Caco-2 (cell line): ENCODE results near the gene EPHB1. TPM values are rescaled to one million over a fixed set of nuclear protein-coding genes. Genes with fewer than 3 reads are reported as not detected.

Experiments
- BruUV-seq: library from RNA; stranded (reverse); fragments of 400-500 nt; replicated peaks from 2 replicates; lab custom pipeline; 2021; lab: Mats Ljungman, UMichigan
- CTCF ChIA-PET: fragments of 300-600 bp; sonication (Branson Sonifier 250); formaldehyde crosslinking; loops from one replicate; lab custom pipeline; 2022; ENCODE audit warnings: antibody characterized with exemption; lab: Charles Lee
- POLR2A ChIA-PET: fragments of 300-600 bp; sonication (Branson Sonifier 250); formaldehyde crosslinking; loops from one replicate; lab custom pipeline; 2022; ENCODE audit warnings: antibody characterized with exemption; lab: Charles Lee
- DNase-seq, 2 experiments: peaks; one replicate each; pipeline versions ENCODE4 v3.0.0 to v3.0.0-alpha.2; 2020 to 2022
- H3K27me3 ChIP-seq: replicated peaks from 2 replicates; pipeline ENCODE4 v1.6.0; 2011; ENCODE audit warnings: low read length; ENCODE audit not compliant: control insufficient read depth, insufficient read depth
- H3K36me3 ChIP-seq: 2 replicates; pipeline ENCODE4 v1.5.1; 2011; ENCODE audit warnings: low read length; ENCODE audit not compliant: control insufficient read depth, insufficient read depth
- H3K4me1 ChIP-seq: fragments of 250-450 bp; sonication (Bioruptor Pico); 2 replicates; pipeline ENCODE4 v1.5.1; 2020; ENCODE audit warnings: mild to moderate bottlenecking
- H3K4me3 ChIP-seq: 2 replicates; pipeline ENCODE4 v1.5.1; 2011; ENCODE audit warnings: low read depth, mild to moderate bottlenecking, control low read depth, low read length
- H3K9me3 ChIP-seq: fragments of 250-450 bp; sonication (Bioruptor Pico); 2 replicates; pipeline ENCODE4 v1.5.1; 2020; ENCODE audit warnings: mild to moderate bottlenecking, moderate library complexity
- H3K27ac Mint-ChIP-seq: one replicate; pipeline ENCODE4 v1.8.0; 2022; ENCODE audit warnings: mixed read lengths; ENCODE audit not compliant: unreplicated experiment
- H3K27me3 Mint-ChIP-seq: one replicate; pipeline ENCODE4 v1.8.0; 2022; ENCODE audit warnings: mixed read lengths; ENCODE audit not compliant: insufficient read depth, unreplicated experiment
- H3K36me3 Mint-ChIP-seq: one replicate; pipeline ENCODE4 v1.8.0; 2022; ENCODE audit warnings: mild to moderate bottlenecking, mixed read lengths; ENCODE audit not compliant: insufficient read depth, unreplicated experiment
- H3K4me1 Mint-ChIP-seq: one replicate; pipeline ENCODE4 v1.8.0; 2022; ENCODE audit warnings: low read depth, mixed read lengths; ENCODE audit not compliant: unreplicated experiment
- H3K4me3 Mint-ChIP-seq: one replicate; pipeline ENCODE4 v1.8.0; 2022; ENCODE audit warnings: mild to moderate bottlenecking, moderate library complexity, mixed read lengths; ENCODE audit not compliant: unreplicated experiment
- H3K9me3 Mint-ChIP-seq: one replicate; pipeline ENCODE4 v1.8.0; 2022; ENCODE audit warnings: mixed read lengths; ENCODE audit not compliant: unreplicated experiment
- CTCF ChIP-seq, 2 experiments: fragments of 200-600 bp in 1 of 2; IDR thresholded peaks; 1 replicate in 1 of 2; 2 replicates in 1 of 2; pipeline versions ENCODE4 v1.5.1 to v1.8.0; 2011 to 2022; ENCODE audit warnings: antibody characterized with exemption in 1 of 2, control low read depth in 1 of 2, inconsistent platforms in 1 of 2, low read depth in 1 of 2, low read length in 1 of 2, mild to moderate bottlenecking in 1 of 2, moderate library complexity in 1 of 2; ENCODE audit not compliant: insufficient read depth in 1 of 2, severe bottlenecking in 1 of 2, unreplicated experiment in 1 of 2
- intact Hi-C: fragments of 100-400 bp; cut with micrococcal nuclease; formaldehyde crosslinking; loops from one replicate; pipeline ENCODE4 v1.10.0; 2022; ENCODE audit not compliant: unreplicated experiment
- total RNA-seq: library from RNA; stranded (reverse); gene quantifications from 2 replicates; pipeline ENCODE4 v1.2.3, GENCODE V29; 2022

The EPHB1 gene
- total RNA-seq, 1 experiment from 2014 or later, result 2.3 TPM

GRCh38 chr3:134849561-134849960 is 54.5 kb downstream of the EPHB1 start:
- Histone ChIP-seq H3K4me3 (no peak overlapping the region), H3K9me3 (no peaks in the 10 kb centered on the region), H3K36me3 (no peaks in the 10 kb centered on the region), H3K4me1 (no peaks in the 10 kb centered on the region), H3K27me3 (no peaks in the 10 kb centered on the region)
- no peak for TF ChIP-seq CTCF (IDR thresholded peaks at IDR 0.05; ENCODE audit: insufficient read depth in 1 of 2, low read depth in 1 of 2, low read length in 1 of 2, severe bottlenecking in 1 of 2, unreplicated experiment in 1 of 2)
- intact Hi-C loops, result no loop called here
- BruUV-seq, result no TSS peak
- ChIA-PET POLR2A (no interaction called here), CTCF (no interaction called here)
- Mint-ChIP-seq H3K4me3 (no peak overlapping the region), H3K9me3 (no peaks in the 10 kb centered on the region), H3K4me1 (no peaks in the 10 kb centered on the region), H3K27me3 (peaks cover 15% of the 10 kb centered on the region), H3K36me3 (no peaks in the 10 kb centered on the region), H3K27ac (no peak overlapping the region)
- DNase-seq, result no peak

- H3K9me3 Mint-ChIP-seq, result no peaks in the 10 kb centered on the region
- H3K36me3 ChIP-seq, result no peaks in the 10 kb centered on the region
- CTCF ChIA-PET, result no interaction called here
- H3K4me1 ChIP-seq, result no peaks in the 10 kb centered on the region
- no peaks in the 10 kb centered on the region for H3K4me1 Mint-ChIP-seq
- H3K27me3 Mint-ChIP-seq, result peaks cover 15% of the 10 kb centered on the region
- no peak overlapping the region for H3K27ac Mint-ChIP-seq
- no peak for DNase-seq
- no peaks in the 10 kb centered on the region for H3K9me3 ChIP-seq
- H3K4me3 ChIP-seq, result no peak overlapping the region
- no peak overlapping the region for H3K4me3 Mint-ChIP-seq
- no TSS peak for BruUV-seq
- H3K36me3 Mint-ChIP-seq, result no peaks in the 10 kb centered on the region
- POLR2A ChIA-PET, result no interaction called here
- intact Hi-C loops, result no loop called here
- no peak for TF ChIP-seq CTCF (IDR thresholded peaks at IDR 0.05; ENCODE audit: insufficient read depth in 1 of 2, low read depth in 1 of 2, low read length in 1 of 2, severe bottlenecking in 1 of 2, unreplicated experiment in 1 of 2)
- no peaks in the 10 kb centered on the region for H3K27me3 ChIP-seq
Measured at GRCh38 chr3:134850761-134851160, 55.7 kb downstream of the EPHB1 start.

GRCh38 chr3:134852132-134852531 is 57.1 kb downstream of the EPHB1 start:
- H3K27me3 ChIP-seq, result no peaks in the 10 kb centered on the region
- no peaks in the 10 kb centered on the region for H3K9me3 ChIP-seq
- H3K27ac Mint-ChIP-seq, result no peak overlapping the region
- no TSS peak for BruUV-seq
- no peak overlapping the region for H3K4me3 Mint-ChIP-seq
- intact Hi-C loops, result no loop called here
- H3K4me3 ChIP-seq, result no peak overlapping the region
- H3K4me1 ChIP-seq, result no peaks in the 10 kb centered on the region
- peaks cover 13% of the 10 kb centered on the region for H3K27me3 Mint-ChIP-seq
- ChIA-PET POLR2A (no interaction called here), CTCF (no interaction called here)
- H3K36me3 ChIP-seq, result no peaks in the 10 kb centered on the region
- no peaks in the 10 kb centered on the region for H3K36me3 Mint-ChIP-seq
- no peak for DNase-seq
- H3K4me1 Mint-ChIP-seq, result no peaks in the 10 kb centered on the region
- no peaks in the 10 kb centered on the region for H3K9me3 Mint-ChIP-seq
- TF ChIP-seq CTCF (IDR thresholded peaks at IDR 0.05; ENCODE audit: insufficient read depth in 1 of 2, low read depth in 1 of 2, low read length in 1 of 2, severe bottlenecking in 1 of 2, unreplicated experiment in 1 of 2), result no peak
